Activated CD4-positive, alpha-beta T cell treated with anti-CD3 and anti-CD28 coated beads, Interleukin-10, Interleukin-2, amounts not matched to agents 100 ng/mL and 50 ng/mL, durations not matched to agents 16 hours and 8 hours (primary cell): ENCODE data around the gene CNP.
A peak's percentile ranks its signal among the peaks of the same experiment; 100 is the strongest.
"Not testable (repeated sequence)": the region's sequence is repeated elsewhere in the genome, so short reads cannot be mapped to it uniquely, and the experiment has no call there.

Source experiments
- DNase-seq: peaks from one replicate; pipeline ENCODE4 v3.0.0-alpha.2; 2020

The CNP gene

DNA sequence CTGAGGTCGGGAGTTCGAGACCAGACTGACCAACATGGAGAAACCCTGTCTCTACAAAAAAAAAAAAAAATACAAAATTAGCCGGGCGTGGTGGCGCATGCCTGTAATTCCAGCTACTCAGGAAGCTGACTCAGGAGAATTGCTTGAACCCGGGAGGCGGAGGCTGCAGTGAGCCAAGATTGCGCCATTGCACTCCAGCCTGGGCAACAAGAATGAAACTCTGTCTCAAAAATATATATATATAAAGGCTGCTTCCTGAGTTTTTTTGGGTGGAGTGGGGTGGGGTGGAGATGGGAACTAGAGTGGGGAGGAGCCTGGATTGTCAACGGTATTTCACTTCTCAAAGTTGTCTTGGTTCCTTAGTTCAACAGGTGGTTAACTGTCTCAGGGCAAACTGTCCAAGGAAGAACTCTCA is 43.7 kb downstream of the CNP start:
- not testable (repeated sequence) for DNase-seq

- no peak for DNase-seq
Observed at GRCh38 chr17:42010898-42011516, 44.4 kb downstream of the CNP start.

GRCh38 chr17:42012363-42012762 is 45.8 kb downstream of the CNP start:
- DNase-seq: not testable (repeated sequence)

- DNase-seq: not testable (repeated sequence)
Observed at GRCh38 chr17:42013740-42014139, 47.1 kb downstream of the CNP start.

- DNase-seq: peak; percentile 29
Observed at GRCh38 chr17:42016411-42016831, 49.8 kb downstream of the CNP start.

- DNase-seq: peak; percentile 96
Observed at GRCh38 chr17:42016941-42017865, 50.6 kb downstream of the CNP start, which contains the start of gene DNAJC7. DNAJC7 (minus strand) TSS chr17:42017439; CDS start chr17:42017416, 23 bp downstream.

DNA sequence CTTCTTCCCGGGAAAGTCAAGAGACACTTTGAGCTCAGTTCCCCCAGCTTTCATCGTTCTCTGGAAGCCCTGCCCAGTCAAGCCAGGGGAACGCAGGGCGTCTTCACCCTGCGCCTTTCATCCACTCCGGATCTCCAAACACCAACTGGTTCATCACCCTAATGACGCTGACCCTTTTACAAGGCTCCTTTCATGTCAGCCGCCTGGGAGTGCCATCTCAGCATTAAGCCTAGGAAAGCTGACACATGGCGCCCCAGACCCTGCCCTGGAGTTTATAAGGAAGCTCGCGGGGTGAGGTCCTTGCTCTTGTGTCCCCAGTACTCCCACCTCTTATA is 51.2 kb downstream of the CNP start:
- no peak for DNase-seq

GRCh38 chr17:42018339-42018738 is 51.7 kb downstream of the CNP start:
- DNase-seq: no peak

DNA sequence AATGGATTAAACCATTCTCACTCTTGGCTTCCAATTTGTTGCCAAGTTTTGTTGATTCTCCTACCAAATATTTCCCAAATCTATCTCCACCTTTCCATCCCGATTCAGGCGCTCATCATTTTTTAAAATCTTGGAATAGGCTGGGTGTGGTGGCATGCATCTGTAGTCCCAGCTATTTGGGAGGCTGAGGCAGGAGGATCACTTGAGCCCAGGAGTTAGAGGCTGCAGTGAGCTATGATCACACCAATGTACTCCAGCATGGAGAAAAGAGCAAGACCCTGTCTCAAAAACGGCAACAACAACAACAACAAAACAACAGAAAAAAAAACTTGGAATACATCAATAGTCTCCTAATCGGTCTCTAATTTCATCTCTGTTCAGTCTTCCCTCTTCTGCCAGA is 52.4 kb downstream of the CNP start:
- DNase-seq: no peak

- peak; percentile 97 for DNase-seq
Observed at GRCh38 chr17:42019509-42020404, 53.2 kb downstream of the CNP start, which contains the start of gene NKIRAS2. NKIRAS2 (plus strand) TSS chr17:42020090; CDS start chr17:42021578, 1,488 bp downstream.

DNA sequence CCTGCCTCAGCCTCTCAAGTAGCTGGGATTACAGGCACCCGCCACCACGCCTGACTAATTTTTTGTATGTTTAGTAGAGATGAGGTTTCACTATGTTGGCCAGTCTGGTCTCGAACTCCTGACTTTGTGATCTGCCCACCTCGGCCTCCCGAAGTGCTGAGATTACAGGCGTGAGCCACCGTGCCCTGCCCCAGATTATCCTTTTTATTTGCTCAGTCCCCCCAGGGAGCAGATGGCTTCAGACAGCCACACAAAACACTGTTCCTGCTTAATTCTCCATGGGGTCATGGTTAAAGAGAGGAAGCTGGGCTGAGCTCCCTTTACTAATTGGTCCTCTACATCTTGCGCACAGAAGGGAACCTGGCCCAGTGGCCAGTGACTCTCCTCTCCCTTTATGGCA is 54.2 kb downstream of the CNP start:
- DNase-seq: not testable (repeated sequence)

- no peak for DNase-seq
Observed at GRCh38 chr17:42023524-42024349, 57.1 kb downstream of the CNP start.

- DNase-seq: no peak
Observed at GRCh38 chr17:42025191-42025579, 58.6 kb downstream of the CNP start.

GRCh38 chr17:42025936-42026335 is 59.3 kb downstream of the CNP start:
- no peak for DNase-seq

GRCh38 chr17:42026857-42027589 is 60.4 kb downstream of the CNP start:
- DNase-seq: no peak
